T-helper 17 cell (primary cell): ENCODE measurements around the gene SGTB. TPM values are rescaled to one million over a fixed set of nuclear protein-coding genes. Genes with fewer than 3 reads are reported as not detected.

Source experiments
- ATAC-seq: fragments of 150-1000 bp; cut with Tn5 transposase; 2 replicates; pipeline ENCODE4 v1.10.0; 2021; ENCODE audit warnings: mild to moderate bottlenecking, moderate library complexity
- DNase-seq, 3 donors: peaks; one replicate each; pipeline versions ENCODE4 v3.0.0 to v3.0.0-alpha.2; 2020 to 2021
- H3K9me3 ChIP-seq: one replicate; pipeline ENCODE4 v1.7.0; 2013; ENCODE audit warnings: low read length, mild to moderate bottlenecking; ENCODE audit not compliant: control insufficient read depth, poor library complexity, severe bottlenecking
- H3K27ac Mint-ChIP-seq: one replicate; pipeline ENCODE4 v1.8.0; 2022; ENCODE audit warnings: mild to moderate bottlenecking, moderate library complexity, mixed read lengths
- H3K27me3 Mint-ChIP-seq: one replicate; pipeline ENCODE4 v1.8.0; 2022; ENCODE audit warnings: mixed read lengths
- H3K36me3 Mint-ChIP-seq: one replicate; pipeline ENCODE4 v1.8.0; 2022; ENCODE audit warnings: low read depth, mixed read lengths
- H3K4me1 Mint-ChIP-seq: one replicate; pipeline ENCODE4 v1.8.0; 2022; ENCODE audit warnings: mild to moderate bottlenecking, mixed read lengths
- H3K4me3 Mint-ChIP-seq: one replicate; pipeline ENCODE4 v1.8.0; 2022; ENCODE audit warnings: mild to moderate bottlenecking, moderate library complexity, mixed read lengths
- total RNA-seq, 4 donors: library from RNA in 2 of 4; stranded (reverse) in 2 of 4; gene quantifications; one replicate each; pipeline ENCODE4 v1.2.3 and lab custom pipeline; 2022 to 2026

The SGTB gene
- total RNA-seq, 2 donors from 2014 or later = 52.7 to 52.8 TPM

DNA sequence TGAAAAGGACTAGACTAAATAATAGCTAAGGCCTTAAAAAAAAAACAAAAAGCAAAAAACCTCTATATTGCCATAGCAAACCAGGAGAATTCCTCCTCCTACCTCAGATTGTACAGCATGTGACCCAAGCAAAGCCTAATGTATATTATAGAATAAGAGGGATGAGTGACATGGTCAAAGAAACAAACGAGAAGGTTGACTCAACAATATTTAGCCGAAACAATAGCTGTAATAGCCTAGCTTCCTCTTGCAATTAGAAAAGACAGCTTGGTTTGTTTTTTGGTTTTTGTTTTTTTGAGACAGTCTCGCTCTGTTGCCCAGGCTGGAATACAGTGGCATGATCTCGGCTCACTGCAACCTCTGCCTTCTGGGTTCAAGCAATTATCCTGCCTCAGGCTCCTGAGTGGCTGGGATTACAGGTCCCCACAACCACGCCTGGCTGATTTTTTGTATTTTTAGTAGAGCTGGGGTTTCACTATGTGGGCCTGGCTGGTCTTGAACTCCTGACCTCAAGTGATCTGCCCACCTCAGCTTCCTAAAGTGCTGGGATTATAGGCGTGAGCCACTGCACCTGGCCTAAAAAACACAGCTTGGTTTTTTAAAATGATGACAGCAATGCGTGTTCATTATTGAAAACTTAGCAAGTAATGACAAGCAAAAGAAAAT, 5.7 kb upstream of the SGTB start:
- Mint-ChIP-seq H3K27me3 (no peaks in the 10 kb centered on the region), H3K27ac (no peak overlapping the region), H3K36me3 (peaks cover 2% of the 10 kb centered on the region), H3K4me3 (no peak overlapping the region), H3K4me1 (peaks cover 14% of the 10 kb centered on the region)
- H3K9me3 ChIP-seq = no peaks in the 10 kb centered on the region
- ATAC-seq (no peak), DNase-seq (no peak)

DNA sequence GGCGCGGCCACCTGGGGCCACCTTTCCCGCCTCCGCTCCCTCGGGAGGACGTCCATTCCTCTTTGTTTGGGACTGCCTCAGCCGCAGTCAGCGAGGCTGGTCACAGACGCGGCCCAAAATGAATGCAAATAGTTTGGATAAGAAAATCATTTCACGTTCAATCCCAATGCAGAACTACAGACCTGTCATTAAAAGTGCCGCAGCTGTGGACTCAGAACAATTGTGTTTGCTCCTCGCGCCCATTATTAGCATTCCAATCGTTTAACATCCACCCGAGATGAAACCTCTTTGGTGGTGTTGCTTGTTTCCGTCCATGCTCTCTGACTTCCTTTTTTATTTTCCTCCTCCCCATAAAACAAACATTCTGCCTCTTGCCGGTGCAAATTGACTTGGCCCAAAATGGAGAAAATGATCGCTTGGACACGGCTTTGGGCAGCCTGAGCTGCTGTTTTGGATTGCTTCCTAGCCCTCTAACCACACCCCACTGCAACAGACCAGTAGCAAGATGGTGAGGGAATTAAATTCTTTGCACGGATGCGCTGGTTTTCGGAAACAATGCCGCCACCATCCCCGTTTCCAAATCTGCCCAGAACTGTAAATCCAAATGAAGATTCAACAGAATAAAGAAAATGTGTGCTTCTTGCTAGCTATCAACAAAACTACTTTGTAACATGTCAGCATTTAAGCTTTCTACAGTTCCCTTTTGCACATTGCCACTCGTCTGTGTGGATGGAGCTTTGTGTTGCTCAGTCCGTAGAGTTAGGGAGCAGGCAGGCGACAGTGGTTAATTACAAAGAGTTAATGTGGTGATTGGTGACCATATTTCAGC, 880 bp upstream of the SGTB start:
- H3K9me3 ChIP-seq = no peaks in the 10 kb centered on the region
- no peaks in the 10 kb centered on the region for H3K36me3 Mint-ChIP-seq
- H3K27me3 Mint-ChIP-seq = no peaks in the 10 kb centered on the region
- H3K4me3 Mint-ChIP-seq = peak overlapping the region; percentile 96
- ATAC-seq = no peak
- peaks cover 24% of the 10 kb centered on the region for H3K4me1 Mint-ChIP-seq
- H3K27ac Mint-ChIP-seq = peak overlapping the region; percentile 70
- DNase-seq = no peak

GRCh38 chr5:65721050-65721719, 724 bp downstream of the SGTB start:
- peak overlapping the region; percentile 96 for H3K4me3 Mint-ChIP-seq

GRCh38 chr5:65718576-65719310, 3.2 kb downstream of the SGTB start:
- DNase-seq = no peak
- no peaks in the 10 kb centered on the region for H3K27me3 Mint-ChIP-seq
- H3K27ac Mint-ChIP-seq = no peak overlapping the region
- peaks cover 38% of the 10 kb centered on the region for H3K4me1 Mint-ChIP-seq
- ATAC-seq = no peak
- H3K4me3 Mint-ChIP-seq = peak overlapping the region; percentile 96
- peaks cover 3% of the 10 kb centered on the region for H3K36me3 Mint-ChIP-seq
- no peaks in the 10 kb centered on the region for H3K9me3 ChIP-seq

More at GRCh38 chr5:65721050-65721719, 724 bp downstream of the SGTB start:
- peak; percentile 48 for ATAC-seq
- H3K36me3 Mint-ChIP-seq = no peaks in the 10 kb centered on the region
- no peak overlapping the region for H3K27ac Mint-ChIP-seq
- H3K9me3 ChIP-seq = no peaks in the 10 kb centered on the region
- H3K27me3 Mint-ChIP-seq = no peaks in the 10 kb centered on the region
- H3K4me1 Mint-ChIP-seq = peaks cover 24% of the 10 kb centered on the region
- DNase-seq = peak in 1 of 3 donors; percentile 7

- peaks cover 5% of the 10 kb centered on the region for H3K36me3 Mint-ChIP-seq
- no peak for ATAC-seq
- H3K9me3 ChIP-seq = no peaks in the 10 kb centered on the region
- no peak overlapping the region for H3K4me3 Mint-ChIP-seq
- DNase-seq = no peak
- H3K4me1 Mint-ChIP-seq = peaks cover 11% of the 10 kb centered on the region
- no peak overlapping the region for H3K27ac Mint-ChIP-seq
- H3K27me3 Mint-ChIP-seq = no peaks in the 10 kb centered on the region
These were observed 13.8 kb downstream of the SGTB start for GRCh38 chr5:65708145-65708544.

GRCh38 chr5:65707663-65708062, 14.2 kb downstream of the SGTB start:
- H3K36me3 Mint-ChIP-seq = peaks cover 5% of the 10 kb centered on the region
- H3K4me3 Mint-ChIP-seq = no peak overlapping the region
- H3K4me1 Mint-ChIP-seq = peaks cover 9% of the 10 kb centered on the region
- ATAC-seq = no peak
- DNase-seq = no peak
- H3K27ac Mint-ChIP-seq = no peak overlapping the region
- no peaks in the 10 kb centered on the region for H3K27me3 Mint-ChIP-seq
- H3K9me3 ChIP-seq = no peaks in the 10 kb centered on the region

DNA sequence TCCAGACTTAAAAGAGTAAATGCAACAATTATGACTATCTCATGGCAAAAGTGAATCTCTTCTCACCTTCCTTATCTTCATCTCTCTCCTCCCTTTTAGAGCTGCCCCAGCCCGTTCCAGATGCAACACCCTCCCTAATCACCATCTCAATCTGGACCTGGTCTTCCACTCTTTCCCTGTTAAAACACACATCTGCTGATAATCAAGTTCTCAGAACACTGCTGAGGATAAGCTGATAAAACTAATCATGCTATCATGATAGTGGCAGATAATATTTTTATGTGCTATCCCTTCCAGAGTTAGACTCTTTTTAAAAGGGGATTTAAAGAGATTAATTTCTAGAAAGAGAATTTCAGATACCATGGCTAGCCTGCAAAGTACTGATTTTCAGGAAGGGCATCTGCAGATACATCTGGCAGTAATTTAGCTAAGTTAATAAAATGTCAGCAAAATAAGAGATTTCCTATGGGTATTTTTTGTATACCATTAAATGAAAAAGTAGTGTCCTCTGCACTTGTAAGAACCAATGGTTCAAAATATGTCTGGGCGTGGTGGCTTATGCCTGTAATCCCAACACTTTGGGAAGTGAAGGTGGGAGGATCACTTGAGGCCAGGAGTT, 17.2 kb downstream of the SGTB start:
- Mint-ChIP-seq H3K27me3 (no peaks in the 10 kb centered on the region), H3K4me3 (no peak overlapping the region), H3K36me3 (peaks cover 4% of the 10 kb centered on the region), H3K27ac (peak overlapping the region; percentile 37), H3K4me1 (peaks cover 3% of the 10 kb centered on the region)
- H3K9me3 ChIP-seq = no peaks in the 10 kb centered on the region
- no peak for DNase-seq
- ATAC-seq = no peak

DNA sequence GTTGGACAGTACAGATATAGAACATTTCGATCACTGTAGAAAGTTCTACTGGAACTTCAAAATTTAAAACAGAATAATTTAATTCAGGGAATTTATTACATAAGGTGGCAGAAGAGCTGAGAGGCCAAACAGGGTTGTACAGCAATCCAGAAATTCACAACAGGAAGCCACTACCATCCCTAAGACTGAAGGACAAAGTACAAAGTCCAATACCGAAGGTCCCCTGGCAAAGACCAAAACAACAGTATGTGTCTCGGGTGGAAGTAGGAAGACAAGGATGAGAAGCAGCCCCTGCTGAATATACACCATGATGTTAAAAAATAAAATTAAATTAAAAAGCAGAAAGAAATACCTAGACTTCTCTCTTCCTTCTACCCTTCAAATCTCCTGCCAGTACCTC, 19.9 kb downstream of the SGTB start:
- no peak overlapping the region for H3K27ac Mint-ChIP-seq
- H3K4me1 Mint-ChIP-seq = peaks cover 9% of the 10 kb centered on the region
- ATAC-seq (no peak), DNase-seq (no peak)
- H3K36me3 Mint-ChIP-seq = peaks cover 8% of the 10 kb centered on the region
- no peaks in the 10 kb centered on the region for H3K27me3 Mint-ChIP-seq
- no peak overlapping the region for H3K4me3 Mint-ChIP-seq
- no peaks in the 10 kb centered on the region for H3K9me3 ChIP-seq

GRCh38 chr5:65699338-65699737, 22.6 kb downstream of the SGTB start:
- Mint-ChIP-seq H3K4me1 (peaks cover 6% of the 10 kb centered on the region), H3K4me3 (no peak overlapping the region), H3K27ac (no peak overlapping the region), H3K27me3 (no peaks in the 10 kb centered on the region), H3K36me3 (peaks cover 6% of the 10 kb centered on the region)
- H3K9me3 ChIP-seq = no peaks in the 10 kb centered on the region
- ATAC-seq (no peak), DNase-seq (no peak)

GRCh38 chr5:65696892-65697291, 25.0 kb downstream of the SGTB start:
- no peak for ATAC-seq
- no peak overlapping the region for H3K27ac Mint-ChIP-seq

DNA sequence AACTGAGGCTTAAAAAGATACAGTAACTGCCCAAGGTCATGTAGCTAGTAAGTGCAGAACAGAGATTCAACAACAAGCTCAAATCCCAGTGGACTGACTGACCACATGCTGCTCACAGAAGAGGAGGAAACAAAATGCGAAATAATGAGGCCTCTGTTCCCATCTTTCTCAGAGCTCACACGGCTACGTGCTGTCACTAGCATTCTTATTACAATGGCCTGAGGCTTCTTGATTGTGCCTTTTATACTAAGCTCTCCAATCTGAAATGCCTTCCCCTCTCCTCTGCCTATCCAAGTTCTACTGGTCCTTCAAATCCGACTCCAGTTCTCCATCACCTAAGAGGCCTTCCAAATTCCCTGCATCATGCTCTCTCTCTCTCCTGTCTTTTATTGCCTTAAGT, 26.0 kb downstream of the SGTB start:
- H3K4me3 Mint-ChIP-seq = no peak overlapping the region
- no peak for DNase-seq
- H3K27ac Mint-ChIP-seq = no peak overlapping the region
- H3K4me1 Mint-ChIP-seq = peaks cover 11% of the 10 kb centered on the region
- no peaks in the 10 kb centered on the region for H3K9me3 ChIP-seq
- ATAC-seq = no peak
- H3K27me3 Mint-ChIP-seq = no peaks in the 10 kb centered on the region
- H3K36me3 Mint-ChIP-seq = peaks cover 11% of the 10 kb centered on the region

More at GRCh38 chr5:65696892-65697291, 25.0 kb downstream of the SGTB start:
- H3K9me3 ChIP-seq = no peaks in the 10 kb centered on the region
- H3K27me3 Mint-ChIP-seq = no peaks in the 10 kb centered on the region
- H3K4me3 Mint-ChIP-seq = no peak overlapping the region
- H3K4me1 Mint-ChIP-seq = peaks cover 11% of the 10 kb centered on the region
- DNase-seq = no peak
- H3K36me3 Mint-ChIP-seq = peaks cover 8% of the 10 kb centered on the region

DNA sequence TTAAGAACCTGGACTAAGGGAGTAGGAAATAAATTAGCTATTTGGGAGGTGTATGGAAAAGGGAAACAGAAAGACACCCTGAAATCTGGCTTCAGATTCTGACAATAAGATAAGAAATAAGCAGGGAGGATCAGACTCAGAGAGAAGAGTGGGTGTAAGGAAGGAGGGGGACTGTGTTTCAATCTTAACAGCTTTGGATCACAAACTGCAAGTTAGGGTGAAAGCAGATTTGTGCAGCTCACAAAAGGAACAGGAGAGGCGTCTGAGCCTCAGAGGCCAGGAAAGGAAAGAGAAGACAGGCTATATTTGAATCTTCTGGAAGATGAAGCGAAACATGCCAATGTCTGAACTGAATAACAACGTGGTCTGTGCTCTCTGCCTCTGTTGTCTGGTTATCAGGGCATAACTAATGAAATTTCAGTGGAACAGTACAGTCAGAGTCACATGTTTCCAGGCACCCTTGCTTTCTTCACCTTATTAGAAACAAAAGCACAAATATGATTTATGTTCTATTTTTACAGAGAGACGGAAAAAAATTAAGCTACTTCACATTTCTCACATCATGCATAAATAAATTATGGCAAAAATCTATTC, 26.6 kb downstream of the SGTB start:
- ATAC-seq (no peak), DNase-seq (no peak)
- Mint-ChIP-seq H3K27ac (no peak overlapping the region), H3K4me1 (peaks cover 14% of the 10 kb centered on the region), H3K27me3 (no peaks in the 10 kb centered on the region), H3K4me3 (no peak overlapping the region), H3K36me3 (peaks cover 14% of the 10 kb centered on the region)
- H3K9me3 ChIP-seq = no peaks in the 10 kb centered on the region
